Nephron (organoid): ENCODE measurements around the gene ACOXL.

ENCODE experiments used
- H3K27ac Mint-ChIP-seq, 3 experiments: 2 replicates each; pipeline ENCODE4 v1.8.0; 2020; ENCODE audit warnings: mixed read lengths in 3 of 3, mild to moderate bottlenecking in 2 of 3, moderate library complexity in 1 of 3
- H3K27me3 Mint-ChIP-seq: 2 replicates; pipeline ENCODE4 v1.8.0; 2021; ENCODE audit warnings: low read depth, mild to moderate bottlenecking, moderate library complexity, mixed read lengths
- H3K36me3 Mint-ChIP-seq: 2 replicates; pipeline ENCODE4 v1.8.0; 2020; ENCODE audit warnings: low read depth, mixed read lengths
- H3K4me1 Mint-ChIP-seq: 2 replicates; pipeline ENCODE4 v1.8.0; 2020; ENCODE audit warnings: mixed read lengths
- H3K4me3 Mint-ChIP-seq, 3 experiments: 2 replicates each; pipeline ENCODE4 v1.8.0; 2020; ENCODE audit warnings: mild to moderate bottlenecking in 3 of 3, mixed read lengths in 3 of 3, moderate library complexity in 2 of 3
- H3K9me3 Mint-ChIP-seq: 2 replicates; pipeline ENCODE4 v1.8.0; 2020; ENCODE audit warnings: mixed read lengths
- TF ChIP-seq, protein P1 (sequence below), 3 experiments: fragments of 200-600 bp; sonication (generic); IDR thresholded peaks; one replicate each; pipeline ENCODE4 v1.5.0; 2021; ENCODE audit warnings: antibody characterized with exemption in 3 of 3; ENCODE audit not compliant: unreplicated experiment in 3 of 3

The ACOXL gene

DNA sequence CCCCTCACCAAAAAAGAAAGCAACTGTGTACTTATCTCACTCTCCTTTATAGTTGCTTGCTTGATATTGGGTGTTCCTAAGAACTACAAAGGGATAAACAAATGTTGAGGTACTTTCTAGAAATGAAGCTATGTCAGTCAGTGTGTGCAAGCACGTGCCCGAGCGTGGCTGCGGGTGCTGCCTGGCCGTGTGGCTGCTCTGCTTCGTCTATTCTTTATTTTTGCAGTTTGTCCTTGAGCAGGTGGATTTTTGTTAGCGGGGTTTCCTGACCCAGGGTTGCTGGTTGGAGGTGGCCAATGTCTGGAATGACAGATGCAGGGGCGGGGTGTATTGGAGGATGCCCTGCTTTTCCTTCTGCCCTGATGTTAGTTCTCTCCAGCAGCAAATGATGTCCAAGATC is 62.6 kb downstream of the ACOXL start:
- no peak overlapping the region for H3K27ac Mint-ChIP-seq
- peaks cover 36% of the 10 kb centered on the region for H3K27me3 Mint-ChIP-seq
- peaks cover 28% of the 10 kb centered on the region for H3K4me1 Mint-ChIP-seq
- no peak overlapping the region for H3K4me3 Mint-ChIP-seq
- no peaks in the 10 kb centered on the region for H3K36me3 Mint-ChIP-seq
- H3K9me3 Mint-ChIP-seq: no peaks in the 10 kb centered on the region
- TF ChIP-seq, protein P1, sequence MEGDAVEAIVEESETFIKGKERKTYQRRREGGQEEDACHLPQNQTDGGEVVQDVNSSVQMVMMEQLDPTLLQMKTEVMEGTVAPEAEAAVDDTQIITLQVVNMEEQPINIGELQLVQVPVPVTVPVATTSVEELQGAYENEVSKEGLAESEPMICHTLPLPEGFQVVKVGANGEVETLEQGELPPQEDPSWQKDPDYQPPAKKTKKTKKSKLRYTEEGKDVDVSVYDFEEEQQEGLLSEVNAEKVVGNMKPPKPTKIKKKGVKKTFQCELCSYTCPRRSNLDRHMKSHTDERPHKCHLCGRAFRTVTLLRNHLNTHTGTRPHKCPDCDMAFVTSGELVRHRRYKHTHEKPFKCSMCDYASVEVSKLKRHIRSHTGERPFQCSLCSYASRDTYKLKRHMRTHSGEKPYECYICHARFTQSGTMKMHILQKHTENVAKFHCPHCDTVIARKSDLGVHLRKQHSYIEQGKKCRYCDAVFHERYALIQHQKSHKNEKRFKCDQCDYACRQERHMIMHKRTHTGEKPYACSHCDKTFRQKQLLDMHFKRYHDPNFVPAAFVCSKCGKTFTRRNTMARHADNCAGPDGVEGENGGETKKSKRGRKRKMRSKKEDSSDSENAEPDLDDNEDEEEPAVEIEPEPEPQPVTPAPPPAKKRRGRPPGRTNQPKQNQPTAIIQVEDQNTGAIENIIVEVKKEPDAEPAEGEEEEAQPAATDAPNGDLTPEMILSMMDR (IDR thresholded peaks at IDR 0.05; ENCODE audit: unreplicated experiment in 3 of 3): no peak

DNA sequence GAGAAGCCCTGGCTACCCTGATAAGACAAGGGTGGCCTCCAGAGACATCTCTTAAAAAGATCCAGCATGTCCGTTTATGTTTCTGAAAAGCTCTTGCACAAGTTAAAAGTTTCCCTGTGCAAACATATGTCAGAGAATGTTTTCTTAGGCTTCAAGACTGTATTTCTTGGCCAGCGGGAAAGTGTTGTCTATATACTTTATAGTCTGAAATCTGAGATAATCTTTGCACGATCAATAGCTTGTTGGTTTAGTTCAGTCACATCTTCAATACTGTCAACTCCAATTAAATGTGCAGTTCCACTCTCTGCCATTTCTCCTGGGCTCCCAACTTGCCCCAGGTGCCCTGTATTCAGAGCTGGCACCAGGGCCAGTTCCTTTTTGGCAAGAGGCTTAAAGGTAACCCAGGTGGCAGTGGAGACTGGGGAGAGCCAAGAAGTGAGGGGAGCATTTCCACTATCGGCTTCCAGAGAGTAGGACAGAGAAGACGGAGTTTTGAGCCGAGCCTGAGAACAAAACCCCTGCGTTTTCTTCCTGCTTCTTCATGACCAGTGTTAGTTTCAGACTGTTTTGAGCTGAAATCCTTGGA is 64.4 kb downstream of the ACOXL start:
- peaks cover 33% of the 10 kb centered on the region for H3K27me3 Mint-ChIP-seq
- H3K27ac Mint-ChIP-seq: peak overlapping the region; percentile 85 to 93 (median 93)

DNA sequence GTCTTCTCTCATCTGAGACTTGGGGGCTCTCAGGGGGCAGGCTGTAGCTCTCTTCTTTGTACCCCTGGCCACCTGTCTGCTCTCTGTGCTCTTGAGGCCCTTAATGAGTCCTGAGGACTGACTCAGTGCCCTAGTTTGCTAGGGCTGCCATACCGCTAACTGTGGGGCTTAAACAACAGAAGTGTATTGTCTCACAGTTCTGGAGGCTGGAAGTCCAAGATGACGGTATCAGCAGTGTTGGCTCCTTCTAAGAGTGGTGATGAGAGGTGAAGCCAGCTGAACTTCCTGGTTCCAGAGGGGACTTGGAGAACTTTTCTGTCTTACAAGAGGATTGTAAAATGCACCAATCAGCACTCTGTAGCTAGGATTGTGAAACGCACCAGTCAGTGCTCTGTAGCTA is 67.0 kb downstream of the ACOXL start:
- H3K27me3 Mint-ChIP-seq: peaks cover 22% of the 10 kb centered on the region
- TF ChIP-seq, protein P1 (IDR thresholded peaks at IDR 0.05; ENCODE audit: unreplicated experiment in 3 of 3): no peak
- H3K27ac Mint-ChIP-seq: no peak overlapping the region
- H3K4me1 Mint-ChIP-seq: peaks cover 28% of the 10 kb centered on the region
- H3K4me3 Mint-ChIP-seq: no peak overlapping the region
- H3K36me3 Mint-ChIP-seq: no peaks in the 10 kb centered on the region
- H3K9me3 Mint-ChIP-seq: peaks cover 3% of the 10 kb centered on the region

More for the DNA sequence above, 64.4 kb downstream of the ACOXL start:
- Mint-ChIP-seq H3K4me1 (peaks cover 28% of the 10 kb centered on the region), H3K4me3 (peak overlapping the region in 2 of 3 experiments; percentile 50 to 51), H3K36me3 (no peaks in the 10 kb centered on the region), H3K9me3 (no peaks in the 10 kb centered on the region)
- TF ChIP-seq, protein P1 (IDR thresholded peaks at IDR 0.05; ENCODE audit: unreplicated experiment in 3 of 3): no peak

DNA sequence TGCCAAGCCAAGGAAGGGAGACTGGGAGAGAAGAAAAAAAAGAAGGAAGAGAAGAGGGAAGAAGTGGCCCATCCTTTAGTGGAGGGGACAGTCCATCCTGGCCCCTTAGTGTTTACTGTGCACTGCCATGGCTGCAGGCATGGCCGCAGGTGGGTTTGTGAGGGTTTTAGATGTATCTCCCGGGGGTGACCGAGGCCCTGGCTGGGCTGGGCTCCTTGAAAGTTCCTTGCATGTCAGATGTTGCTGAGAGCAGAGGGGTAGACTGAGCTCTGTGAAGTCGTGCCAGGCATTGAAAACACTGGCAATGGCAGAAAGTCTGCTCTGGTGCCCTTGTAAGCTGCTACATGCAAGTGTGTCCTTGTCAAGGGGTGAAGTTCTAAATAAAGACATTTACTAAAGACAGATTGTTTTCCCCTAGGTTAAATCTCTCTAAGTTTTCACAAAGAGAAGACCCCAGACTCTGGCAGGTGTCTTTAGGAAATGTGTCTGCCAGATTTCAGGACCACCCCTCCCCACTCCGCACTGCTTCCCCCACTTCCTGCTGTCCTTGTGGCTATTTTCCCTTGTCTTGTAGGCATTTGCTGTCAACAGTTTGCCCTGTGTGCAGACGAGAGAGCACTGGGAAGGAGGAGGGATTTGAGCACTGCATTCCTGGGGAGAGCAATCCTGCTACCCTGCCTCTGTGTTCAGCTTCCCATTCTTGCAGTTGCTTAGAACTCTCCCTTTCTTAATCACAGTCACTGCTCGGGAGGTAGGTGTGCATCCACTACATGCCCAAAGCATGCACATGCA is 68.4 kb downstream of the ACOXL start:
- Mint-ChIP-seq H3K27me3 (peaks cover 20% of the 10 kb centered on the region), H3K4me1 (peaks cover 28% of the 10 kb centered on the region), H3K36me3 (no peaks in the 10 kb centered on the region), H3K9me3 (peaks cover 5% of the 10 kb centered on the region), H3K27ac (peak overlapping the region in 1 of 3 experiments; percentile 34), H3K4me3 (no peak overlapping the region)
- TF ChIP-seq, protein P1 (IDR thresholded peaks at IDR 0.05; ENCODE audit: unreplicated experiment in 3 of 3): no peak

DNA sequence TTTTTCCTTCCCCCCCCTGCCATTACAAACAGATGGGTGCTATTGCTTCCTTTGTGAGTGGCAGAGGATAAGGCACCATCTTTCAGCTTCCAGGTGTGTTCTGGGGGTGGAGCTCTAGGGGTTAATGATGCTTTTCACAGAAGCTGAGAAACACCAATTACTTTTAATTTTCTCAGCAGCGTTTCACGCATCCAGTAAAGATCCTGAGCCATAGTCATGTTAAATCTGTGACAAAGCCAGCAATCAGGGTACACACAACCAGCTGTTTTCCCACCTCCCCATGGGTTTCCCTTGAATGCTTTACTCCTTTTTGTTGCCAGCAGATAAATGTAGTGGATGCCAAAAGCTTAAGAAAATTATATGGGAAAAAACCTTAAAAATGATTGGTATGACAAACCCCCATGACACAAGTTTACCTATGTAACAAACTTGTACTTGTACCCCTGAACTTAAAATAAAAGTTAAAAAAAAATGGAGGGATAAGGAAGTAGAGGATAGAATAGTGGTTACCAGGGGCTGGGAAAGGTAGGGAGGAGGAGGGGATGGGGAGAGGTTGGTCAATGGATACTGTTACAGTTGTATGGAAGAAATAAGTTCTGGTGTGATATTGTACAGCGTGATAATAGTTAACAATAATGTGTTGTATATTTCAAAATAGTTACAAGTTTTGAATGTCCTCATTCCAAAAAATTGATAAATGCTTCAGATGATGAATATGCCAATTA is 70.0 kb downstream of the ACOXL start:
- Mint-ChIP-seq H3K4me1 (peaks cover 23% of the 10 kb centered on the region), H3K4me3 (no peak overlapping the region), H3K36me3 (no peaks in the 10 kb centered on the region), H3K27me3 (peaks cover 26% of the 10 kb centered on the region), H3K9me3 (peaks cover 5% of the 10 kb centered on the region), H3K27ac (no peak overlapping the region)
- TF ChIP-seq, protein P1 (IDR thresholded peaks at IDR 0.05; ENCODE audit: unreplicated experiment in 3 of 3): no peak
